Measurements from ENCODE around the gene RASA3.
"Not testable (repeated sequence)": the region's sequence is repeated elsewhere in the genome, so short reads cannot be mapped to it uniquely, and the experiment has no call there.

The RASA3 gene

DNA sequence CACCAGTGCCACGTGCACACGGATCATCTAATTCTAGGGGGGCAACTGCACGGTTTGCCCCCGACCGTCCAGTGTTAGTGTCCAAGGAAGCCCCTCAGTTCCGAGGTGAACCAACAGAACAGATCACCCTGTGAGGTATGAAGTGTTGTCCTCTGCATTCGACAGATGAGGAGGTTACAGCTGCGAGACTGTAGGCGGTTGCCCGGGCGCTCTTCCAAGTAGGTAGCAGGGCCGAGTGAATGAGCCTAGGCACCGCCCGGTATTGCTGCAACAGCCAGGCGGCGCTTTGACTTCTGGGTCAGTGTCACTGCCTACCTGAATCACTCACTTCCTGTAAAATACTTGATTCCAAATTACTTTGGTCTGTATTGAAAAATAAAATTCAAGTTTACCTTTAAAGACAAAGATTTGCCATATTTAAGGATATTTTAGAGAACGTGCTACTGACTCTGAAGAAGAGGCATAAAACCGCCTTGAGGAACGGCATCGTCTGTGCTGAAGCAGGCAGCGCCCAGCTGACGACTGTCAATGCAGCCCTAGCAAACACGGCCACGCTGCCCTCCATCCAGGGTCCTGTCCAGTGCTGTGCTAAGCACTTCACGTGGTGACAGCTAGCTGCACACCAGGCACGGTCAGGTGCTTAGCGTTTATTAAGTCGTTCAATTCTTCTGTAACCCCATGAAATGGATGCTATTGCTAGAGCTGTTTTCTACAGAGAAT, 19.3 kb upstream of the RASA3 start:
- peaks cover 25% of the 10 kb centered on the region for H3K27me3 ChIP-seq (ENCODE audit: low read depth, low read length)
- no peaks in the 10 kb centered on the region for H3K79me2 ChIP-seq (ENCODE audit: low read length)
- no peaks in the 10 kb centered on the region for H4K20me1 ChIP-seq (ENCODE audit: insufficient read depth, low read length)
- H3K36me3 ChIP-seq (replicated peaks; ENCODE audit: low read depth, low read length): no peaks in the 10 kb centered on the region
- TF ChIP-seq EZH2phosphoT487 (IDR thresholded peaks at IDR 0.05; ENCODE audit: low read depth): no peak
- TF ChIP-seq, protein P1, sequence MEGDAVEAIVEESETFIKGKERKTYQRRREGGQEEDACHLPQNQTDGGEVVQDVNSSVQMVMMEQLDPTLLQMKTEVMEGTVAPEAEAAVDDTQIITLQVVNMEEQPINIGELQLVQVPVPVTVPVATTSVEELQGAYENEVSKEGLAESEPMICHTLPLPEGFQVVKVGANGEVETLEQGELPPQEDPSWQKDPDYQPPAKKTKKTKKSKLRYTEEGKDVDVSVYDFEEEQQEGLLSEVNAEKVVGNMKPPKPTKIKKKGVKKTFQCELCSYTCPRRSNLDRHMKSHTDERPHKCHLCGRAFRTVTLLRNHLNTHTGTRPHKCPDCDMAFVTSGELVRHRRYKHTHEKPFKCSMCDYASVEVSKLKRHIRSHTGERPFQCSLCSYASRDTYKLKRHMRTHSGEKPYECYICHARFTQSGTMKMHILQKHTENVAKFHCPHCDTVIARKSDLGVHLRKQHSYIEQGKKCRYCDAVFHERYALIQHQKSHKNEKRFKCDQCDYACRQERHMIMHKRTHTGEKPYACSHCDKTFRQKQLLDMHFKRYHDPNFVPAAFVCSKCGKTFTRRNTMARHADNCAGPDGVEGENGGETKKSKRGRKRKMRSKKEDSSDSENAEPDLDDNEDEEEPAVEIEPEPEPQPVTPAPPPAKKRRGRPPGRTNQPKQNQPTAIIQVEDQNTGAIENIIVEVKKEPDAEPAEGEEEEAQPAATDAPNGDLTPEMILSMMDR (IDR thresholded peaks at IDR 0.05; ENCODE audit: low read depth, low read length): no peak
- no peak overlapping the region for H3K4me3 ChIP-seq (ENCODE audit: low read length)
- H3K27ac ChIP-seq (ENCODE audit: low read length): no peak overlapping the region
- H3K4me2 ChIP-seq (ENCODE audit: low read length): no peak overlapping the region
- peaks cover 4% of the 10 kb centered on the region for H3K4me1 ChIP-seq (ENCODE audit: low read length)
- H3K9me3 ChIP-seq (ENCODE audit: insufficient read depth, low read length): no peaks in the 10 kb centered on the region
- H3K9ac ChIP-seq (ENCODE audit: low read length): no peak overlapping the region
- no peak overlapping the region for H2AFZ ChIP-seq (ENCODE audit: low read depth, low read length)

DNA sequence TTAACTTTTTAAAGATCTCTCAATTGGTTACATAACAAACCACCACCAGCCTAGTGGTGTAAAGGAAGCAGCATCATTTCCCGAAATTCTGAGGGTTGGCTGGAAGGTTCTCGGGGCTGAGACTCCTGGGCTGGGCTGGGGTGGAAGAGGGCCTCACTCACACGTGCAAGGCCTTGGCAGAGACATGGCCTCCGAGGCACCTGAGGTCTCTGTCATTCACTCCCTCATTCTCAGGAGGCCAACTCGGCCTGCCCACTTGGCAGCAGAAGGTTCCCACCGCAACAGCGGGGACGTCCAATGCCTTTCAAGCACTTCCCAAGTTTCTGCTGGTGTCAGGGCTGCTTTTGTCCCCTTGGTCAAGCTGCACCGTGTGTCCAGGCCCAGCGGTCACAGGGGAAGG, 18.6 kb upstream of the RASA3 start:
- no peaks in the 10 kb centered on the region for H4K20me1 ChIP-seq (ENCODE audit: insufficient read depth, low read length)
- H3K9me3 ChIP-seq (ENCODE audit: insufficient read depth, low read length): no peaks in the 10 kb centered on the region
- H3K27ac ChIP-seq (ENCODE audit: low read length): no peak overlapping the region
- H3K9ac ChIP-seq (ENCODE audit: low read length): no peak overlapping the region
- peaks cover 10% of the 10 kb centered on the region for H3K4me1 ChIP-seq (ENCODE audit: low read length)
- no peaks in the 10 kb centered on the region for H3K36me3 ChIP-seq (replicated peaks; ENCODE audit: low read depth, low read length)
- H2AFZ ChIP-seq (ENCODE audit: low read depth, low read length): no peak overlapping the region
- peaks cover 29% of the 10 kb centered on the region for H3K27me3 ChIP-seq (ENCODE audit: low read depth, low read length)
- TF ChIP-seq, protein P1 (IDR thresholded peaks at IDR 0.05; ENCODE audit: low read depth, low read length): no peak
- no peak for TF ChIP-seq EZH2phosphoT487 (IDR thresholded peaks at IDR 0.05; ENCODE audit: low read depth)
- no peak overlapping the region for H3K4me2 ChIP-seq (ENCODE audit: low read length)
- H3K79me2 ChIP-seq (ENCODE audit: low read length): no peaks in the 10 kb centered on the region
- no peak overlapping the region for H3K4me3 ChIP-seq (ENCODE audit: low read length)

DNA sequence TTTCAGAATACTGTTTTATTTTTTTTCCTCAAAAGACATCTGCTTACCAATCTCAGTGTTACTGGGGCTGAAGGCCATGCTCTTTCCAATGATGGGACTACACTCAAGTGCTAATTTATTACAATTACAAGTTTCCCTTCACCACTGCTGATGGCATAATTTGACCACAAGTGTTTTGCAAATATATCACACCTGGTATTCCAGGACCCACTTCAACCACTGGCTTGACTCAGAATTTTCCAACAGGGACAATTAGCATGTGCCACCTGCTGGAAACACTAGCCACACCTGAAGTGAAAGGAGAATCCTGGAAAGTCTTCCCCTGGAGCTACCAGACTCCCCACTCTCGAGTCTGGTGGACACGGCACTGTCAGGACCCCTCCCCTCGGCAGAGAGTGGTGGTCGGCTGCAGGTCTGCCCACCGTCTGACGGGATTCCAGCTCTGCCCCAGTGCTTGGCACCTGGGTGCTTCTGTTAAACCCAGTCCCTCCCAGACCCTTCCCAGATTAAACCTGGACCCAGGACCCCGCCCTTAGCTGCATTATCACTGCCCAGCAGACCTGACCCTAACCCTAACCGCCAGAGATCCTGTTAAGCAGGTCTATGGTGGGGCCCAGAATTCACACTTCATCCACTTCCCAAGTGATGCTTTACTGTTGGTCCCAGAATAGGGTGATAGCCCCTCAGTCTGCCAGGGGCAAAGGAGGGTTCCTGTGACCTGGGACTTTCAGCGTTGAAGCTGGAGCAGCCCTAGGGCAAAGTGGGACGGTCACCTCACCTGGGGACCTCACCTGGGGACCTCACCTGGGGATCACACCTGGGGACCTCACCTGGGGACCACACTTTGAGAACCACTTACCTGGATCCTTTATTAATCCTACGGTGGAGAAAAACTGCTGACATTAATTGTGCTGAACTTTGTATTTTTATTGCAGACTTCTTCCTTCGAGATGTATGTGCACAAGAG, 17.6 kb upstream of the RASA3 start:
- Histone ChIP-seq H4K20me1 (ENCODE audit: insufficient read depth, low read length) (0 out of 2 replicates have a peak, but pooled peaks cover 5% of the 10 kb centered on the region), H2AFZ (ENCODE audit: low read depth, low read length) (no peak overlapping the region), H3K4me3 (ENCODE audit: low read length) (no peak overlapping the region), H3K9me3 (ENCODE audit: insufficient read depth, low read length) (no peaks in the 10 kb centered on the region), H3K36me3 (replicated peaks; ENCODE audit: low read depth, low read length) (no peaks in the 10 kb centered on the region), H3K79me2 (ENCODE audit: low read length) (no peaks in the 10 kb centered on the region), H3K27me3 (ENCODE audit: low read depth, low read length) (peaks cover 38% of the 10 kb centered on the region), H3K27ac (ENCODE audit: low read length) (no peak overlapping the region), H3K9ac (ENCODE audit: low read length) (no peak overlapping the region), H3K4me2 (ENCODE audit: low read length) (no peak overlapping the region), H3K4me1 (ENCODE audit: low read length) (peaks cover 10% of the 10 kb centered on the region)
- no peak for TF ChIP-seq EZH2phosphoT487 (IDR thresholded peaks at IDR 0.05; ENCODE audit: low read depth)
- TF ChIP-seq, protein P1 (IDR thresholded peaks at IDR 0.05; ENCODE audit: low read depth, low read length): no peak

DNA sequence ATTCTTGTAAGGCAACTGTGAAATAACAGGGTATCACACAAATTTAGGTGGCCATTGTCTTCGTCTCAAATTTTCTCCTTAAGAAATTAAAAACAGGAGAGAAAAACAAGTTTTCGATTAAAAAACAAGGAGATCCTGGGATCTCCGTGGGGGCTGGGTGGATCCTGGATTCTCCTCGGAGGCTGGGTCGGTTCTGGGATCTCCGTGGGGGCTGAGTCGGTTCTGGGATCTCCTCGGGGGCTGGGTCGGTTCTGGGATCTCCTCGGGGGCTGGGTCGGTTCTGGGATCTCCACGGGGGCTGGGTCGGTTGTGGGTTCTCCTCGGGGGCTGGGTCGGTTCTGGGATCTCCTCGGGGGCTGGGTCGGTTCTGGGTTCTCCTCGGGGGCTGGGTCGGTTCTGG, 16.5 kb upstream of the RASA3 start:
- H3K36me3 ChIP-seq (replicated peaks; ENCODE audit: low read depth, low read length); H3K27ac ChIP-seq (ENCODE audit: low read length); H3K79me2 ChIP-seq (ENCODE audit: low read length); H3K9me3 ChIP-seq (ENCODE audit: insufficient read depth, low read length); H3K4me3 ChIP-seq (ENCODE audit: low read length); H3K4me2 ChIP-seq (ENCODE audit: low read length); H3K9ac ChIP-seq (ENCODE audit: low read length); H2AFZ ChIP-seq (ENCODE audit: low read depth, low read length); H4K20me1 ChIP-seq (ENCODE audit: insufficient read depth, low read length): not testable (repeated sequence)
- Histone ChIP-seq H3K4me1 (ENCODE audit: low read length) (peaks cover 10% of the 10 kb centered on the region), H3K27me3 (ENCODE audit: low read depth, low read length) (peaks cover 49% of the 10 kb centered on the region)

All from OCI-LY3 (cell line).